HG03442 (cell line): ENCODE data around the gene RHOBTB3.
"Not testable (repeated sequence)": the region's sequence is repeated elsewhere in the genome, so short reads cannot be mapped to it uniquely, and the experiment has no call there.

Experiments used
- ATAC-seq: cut with Tn5 transposase; IDR thresholded peaks from one replicate; pipeline ENCODE4 v1.9.1; 2021; ENCODE audit warnings: mild to moderate bottlenecking, moderate library complexity; ENCODE audit not compliant: unreplicated experiment

The RHOBTB3 gene

GRCh38 chr5:95713246-95713645 is 17.9 kb upstream of the RHOBTB3 start:
- not testable (repeated sequence) for ATAC-seq

- no peak for ATAC-seq
These were observed 17.0 kb upstream of the RHOBTB3 start for GRCh38 chr5:95713960-95714710.

- ATAC-seq = peak; percentile 44
These were observed 15.2 kb upstream of the RHOBTB3 start for GRCh38 chr5:95715799-95716461.

- no peak for ATAC-seq
These were observed 13.7 kb upstream of the RHOBTB3 start for GRCh38 chr5:95717439-95717838.

GRCh38 chr5:95718203-95718602 is 12.9 kb upstream of the RHOBTB3 start:
- ATAC-seq = peak; percentile 88

- no peak for ATAC-seq
These were observed 12.4 kb upstream of the RHOBTB3 start for GRCh38 chr5:95718738-95719137.

- no peak for ATAC-seq
These were observed 10.9 kb upstream of the RHOBTB3 start for GRCh38 chr5:95720094-95720786.

- ATAC-seq = no peak
These were observed 9.4 kb upstream of the RHOBTB3 start for GRCh38 chr5:95721582-95722295.

- ATAC-seq = no peak
These were observed 7.3 kb upstream of the RHOBTB3 start for GRCh38 chr5:95723632-95724369.

GRCh38 chr5:95725071-95725820 is 5.9 kb upstream of the RHOBTB3 start:
- no peak for ATAC-seq

GRCh38 chr5:95725937-95726810 is 5.0 kb upstream of the RHOBTB3 start:
- no peak for ATAC-seq

- no peak for ATAC-seq
These were observed 4.0 kb upstream of the RHOBTB3 start for GRCh38 chr5:95726811-95727763.

GRCh38 chr5:95727764-95728191 is 3.4 kb upstream of the RHOBTB3 start:
- ATAC-seq = peak; percentile 47

- ATAC-seq = no peak
These were observed 2.5 kb upstream of the RHOBTB3 start for GRCh38 chr5:95728494-95729114.

- ATAC-seq = no peak
These were observed 1.8 kb upstream of the RHOBTB3 start for GRCh38 chr5:95729115-95730010.

GRCh38 chr5:95730011-95730700 is 980 bp upstream of the RHOBTB3 start:
- no peak for ATAC-seq
